Stimulated activated CD4-positive, alpha-beta T cell treated with anti-CD3 and anti-CD28 coated beads, Interleukin-1b, Interleukin-23, amount 100 ng/mL, for 4 hours (primary cell): ENCODE measurements around the gene PHIP.
"Not testable (repeated sequence)": the region's sequence is repeated elsewhere in the genome, so short reads cannot be mapped to it uniquely, and the experiment has no call there.

Source experiments
- DNase-seq, 2 donors: peaks; one replicate each; pipeline ENCODE4 v3.0.0-alpha.2; 2020; ENCODE audit warnings: low read depth in 2 of 2

Gene PHIP

GRCh38 chr6:78921168-78921567, 156.9 kb downstream of the PHIP start:
- DNase-seq, result not testable (repeated sequence)

DNA sequence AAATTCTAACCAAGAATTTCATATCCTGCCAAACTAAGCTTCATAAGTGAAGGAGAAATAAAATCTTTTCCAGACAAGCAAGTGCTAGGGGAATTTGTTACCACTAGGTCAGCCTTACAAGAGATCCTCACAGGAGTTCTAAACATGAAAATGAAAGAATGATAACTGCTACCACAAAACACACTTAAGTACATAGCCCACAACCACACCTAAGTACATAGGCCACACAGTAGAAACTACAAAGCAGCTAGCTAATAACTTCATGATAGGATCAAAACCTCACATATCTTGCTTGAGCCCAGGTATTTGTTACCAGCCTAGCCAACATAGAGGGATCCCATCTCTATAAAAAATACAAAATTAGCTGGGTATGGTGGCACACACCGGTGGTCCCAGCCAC, 160.3 kb downstream of the PHIP start:
- DNase-seq, result no peak

DNA sequence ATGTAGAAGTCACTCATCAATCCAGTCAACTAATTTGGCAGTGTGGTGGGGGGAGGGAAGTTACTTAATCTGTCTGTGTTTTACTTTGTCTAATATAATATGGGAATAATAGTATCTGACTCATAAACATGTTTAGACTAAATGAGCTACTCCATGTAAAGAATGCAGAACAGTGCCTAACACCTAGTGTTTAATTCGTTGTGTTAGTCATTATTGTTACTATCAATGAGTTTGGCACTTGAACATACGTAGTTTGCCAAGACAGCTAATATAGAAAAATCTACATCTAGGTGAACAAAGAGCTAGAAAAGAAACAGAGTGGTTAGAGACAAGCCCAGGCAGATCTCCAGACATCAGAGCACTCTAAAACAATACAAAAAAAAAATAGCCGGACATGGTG, 161.6 kb downstream of the PHIP start:
- no peak for DNase-seq

- no peak for DNase-seq
Measured at GRCh38 chr6:78911218-78911940, 166.7 kb downstream of the PHIP start.

GRCh38 chr6:78910591-78911171, 167.4 kb downstream of the PHIP start:
- peak in 1 of 2 donors; percentile 2 for DNase-seq

DNA sequence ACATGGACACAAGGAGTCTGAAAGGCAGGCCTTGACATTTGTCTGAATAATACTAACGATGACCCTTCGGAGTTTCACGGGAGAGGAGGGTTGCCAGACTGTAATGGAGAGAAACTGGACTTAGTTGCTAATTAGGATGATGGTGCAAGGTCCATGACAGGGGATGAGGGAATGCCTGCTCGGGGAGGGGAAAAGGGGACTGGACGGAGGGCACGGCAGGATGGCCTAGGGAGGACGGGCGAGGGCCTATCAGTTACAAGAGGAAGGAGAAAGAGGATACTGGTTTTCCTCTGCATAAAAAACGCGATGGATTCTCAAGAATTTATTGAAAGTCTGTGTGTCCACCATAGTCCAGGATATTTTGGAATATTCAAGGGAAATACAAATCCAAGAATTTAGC, 168.0 kb downstream of the PHIP start:
- no peak for DNase-seq

DNA sequence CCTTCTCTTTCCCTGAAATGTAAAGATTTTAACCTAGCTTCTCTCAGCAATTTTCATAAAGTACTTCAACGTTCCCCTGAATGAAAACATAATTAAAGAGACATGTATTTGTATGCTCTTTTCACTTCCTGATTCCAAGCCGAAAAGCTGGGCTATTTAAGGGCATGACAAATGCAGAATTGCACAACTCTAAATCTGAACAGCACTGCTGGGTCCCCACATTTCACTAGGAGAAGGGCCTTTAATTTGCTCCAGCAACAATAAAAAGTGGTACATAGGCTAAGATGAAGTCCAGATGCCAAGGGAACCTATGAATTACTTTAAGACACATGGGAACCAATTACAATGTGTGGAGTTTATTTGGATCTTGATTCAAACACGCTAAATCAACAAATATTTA, 168.7 kb downstream of the PHIP start:
- DNase-seq, result no peak

DNA sequence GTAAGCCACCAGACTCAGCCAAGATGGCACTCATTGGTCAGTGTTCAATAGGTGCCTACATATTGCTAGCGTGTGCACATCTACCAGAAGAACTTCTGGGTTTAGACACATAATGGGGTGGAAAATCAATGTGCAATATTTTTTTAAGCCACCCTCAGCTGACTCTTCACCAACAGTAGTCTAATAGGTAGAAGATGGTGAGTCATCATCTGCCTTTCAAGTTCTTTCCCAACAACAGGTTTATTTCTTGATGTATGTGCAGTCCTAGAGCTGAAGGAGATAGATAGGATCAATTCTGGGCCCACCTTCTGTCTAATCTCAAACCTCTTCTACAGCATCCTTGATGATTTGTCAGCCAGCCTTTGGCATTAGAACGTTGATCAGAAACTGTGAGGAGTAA, 169.4 kb downstream of the PHIP start:
- no peak for DNase-seq

DNA sequence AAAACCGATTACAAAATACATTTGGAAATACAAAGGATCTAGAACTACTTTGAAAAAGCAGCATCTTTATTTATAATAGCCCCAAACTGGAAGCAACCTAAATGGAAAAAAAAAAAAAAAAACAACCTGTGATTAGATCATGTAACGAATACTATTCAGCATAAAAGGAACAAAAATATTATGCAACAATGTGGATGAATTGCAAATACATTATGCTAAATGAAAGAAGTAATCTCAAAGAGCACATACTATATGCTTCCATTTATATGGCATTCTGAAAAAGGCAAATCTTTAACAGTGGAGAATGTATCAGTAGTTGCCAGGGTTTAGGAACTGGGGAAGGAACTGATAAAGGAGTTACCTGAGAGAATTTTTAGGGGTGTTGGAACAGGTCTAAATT, 181.8 kb downstream of the PHIP start:
- no peak for DNase-seq

GRCh38 chr6:78889901-78890300, 188.2 kb downstream of the PHIP start:
- DNase-seq, result not testable (repeated sequence)
